Measurements from ENCODE around the gene CAMK4. TPM values are rescaled to one million over a fixed set of nuclear protein-coding genes. Genes with fewer than 3 reads are reported as not detected.

CAMK4 gene
- total RNA-seq, 1 donor from 2014 or later = 1.2 TPM

GRCh38 chr5:111237470-111237869, 13.3 kb downstream of the CAMK4 start:
- H3K27me3 Mint-ChIP-seq (ENCODE audit: unreplicated experiment) = peaks cover 30% of the 10 kb centered on the region
- no peak for DNase-seq (ENCODE audit: extremely low spot score, unreplicated experiment)
- no peak for TF ChIP-seq CTCF (IDR thresholded peaks at IDR 0.05)
- no peak overlapping the region for H3K4me3 Mint-ChIP-seq (ENCODE audit: unreplicated experiment)
- no peaks in the 10 kb centered on the region for H3K9me3 Mint-ChIP-seq (ENCODE audit: unreplicated experiment)
- no peaks in the 10 kb centered on the region for H3K4me1 Mint-ChIP-seq (ENCODE audit: unreplicated experiment)
- no peaks in the 10 kb centered on the region for H3K36me3 Mint-ChIP-seq (ENCODE audit: unreplicated experiment)
- H3K27ac Mint-ChIP-seq (ENCODE audit: unreplicated experiment) = no peak overlapping the region

- DNase-seq (ENCODE audit: extremely low spot score, unreplicated experiment) = no peak
Measured at GRCh38 chr5:111238431-111239225, 14.4 kb downstream of the CAMK4 start.

GRCh38 chr5:111241696-111242095, 17.5 kb downstream of the CAMK4 start:
- Mint-ChIP-seq H3K9me3 (ENCODE audit: unreplicated experiment) (no peaks in the 10 kb centered on the region), H3K4me3 (ENCODE audit: unreplicated experiment) (no peak overlapping the region), H3K27me3 (ENCODE audit: unreplicated experiment) (peaks cover 27% of the 10 kb centered on the region), H3K4me1 (ENCODE audit: unreplicated experiment) (no peaks in the 10 kb centered on the region), H3K36me3 (ENCODE audit: unreplicated experiment) (no peaks in the 10 kb centered on the region), H3K27ac (ENCODE audit: unreplicated experiment) (no peak overlapping the region)
- no peak for DNase-seq (ENCODE audit: extremely low spot score, unreplicated experiment)
- no peak for TF ChIP-seq CTCF (IDR thresholded peaks at IDR 0.05)

More at GRCh38 chr5:111238431-111239225, 14.4 kb downstream of the CAMK4 start:
- Mint-ChIP-seq H3K4me1 (ENCODE audit: unreplicated experiment) (no peaks in the 10 kb centered on the region), H3K4me3 (ENCODE audit: unreplicated experiment) (no peak overlapping the region), H3K9me3 (ENCODE audit: unreplicated experiment) (no peaks in the 10 kb centered on the region), H3K27me3 (ENCODE audit: unreplicated experiment) (peaks cover 31% of the 10 kb centered on the region), H3K36me3 (ENCODE audit: unreplicated experiment) (no peaks in the 10 kb centered on the region), H3K27ac (ENCODE audit: unreplicated experiment) (no peak overlapping the region)
- TF ChIP-seq CTCF (IDR thresholded peaks at IDR 0.05) = no peak

- Mint-ChIP-seq H3K27me3 (ENCODE audit: unreplicated experiment) (peaks cover 28% of the 10 kb centered on the region), H3K4me1 (ENCODE audit: unreplicated experiment) (no peaks in the 10 kb centered on the region), H3K27ac (ENCODE audit: unreplicated experiment) (no peak overlapping the region), H3K4me3 (ENCODE audit: unreplicated experiment) (no peak overlapping the region), H3K36me3 (ENCODE audit: unreplicated experiment) (no peaks in the 10 kb centered on the region), H3K9me3 (ENCODE audit: unreplicated experiment) (no peaks in the 10 kb centered on the region)
- no peak for DNase-seq (ENCODE audit: extremely low spot score, unreplicated experiment)
- TF ChIP-seq CTCF (IDR thresholded peaks at IDR 0.05) = no peak
Measured at GRCh38 chr5:111242606-111243005, 18.4 kb downstream of the CAMK4 start.

- H3K9me3 Mint-ChIP-seq (ENCODE audit: unreplicated experiment) = no peaks in the 10 kb centered on the region
- H3K4me3 Mint-ChIP-seq (ENCODE audit: unreplicated experiment) = no peak overlapping the region
- H3K27me3 Mint-ChIP-seq (ENCODE audit: unreplicated experiment) = peaks cover 25% of the 10 kb centered on the region
- DNase-seq (ENCODE audit: extremely low spot score, unreplicated experiment) = no peak
- no peak for TF ChIP-seq CTCF (IDR thresholded peaks at IDR 0.05)
- H3K4me1 Mint-ChIP-seq (ENCODE audit: unreplicated experiment) = no peaks in the 10 kb centered on the region
- no peak overlapping the region for H3K27ac Mint-ChIP-seq (ENCODE audit: unreplicated experiment)
- no peaks in the 10 kb centered on the region for H3K36me3 Mint-ChIP-seq (ENCODE audit: unreplicated experiment)
Measured at GRCh38 chr5:111243318-111243717, 19.1 kb downstream of the CAMK4 start.

All from osteocyte (in vitro differentiated cells).